ACC112 (cell line): ENCODE results near the gene TMTC2.
A peak's percentile ranks its signal among the peaks of the same experiment; 100 is the strongest.

Source experiments
- H2AFZ ChIP-seq: fragments of 200-600 bp; sonication (generic); one replicate; pipeline ENCODE4 v1.6.0; 2017; ENCODE audit warnings: antibody characterized with exemption, low read length; ENCODE audit not compliant: unreplicated experiment
- H3K27ac ChIP-seq: fragments of 200-600 bp; sonication (generic); 2 replicates; pipeline ENCODE4 v1.5.1; 2014; ENCODE audit warnings: low read depth, mild to moderate bottlenecking, antibody characterized with exemption, low read length, moderate library complexity
- H3K27me3 ChIP-seq: fragments of 200-600 bp; sonication (generic); 2 replicates; pipeline ENCODE4 v1.6.1; 2014; ENCODE audit warnings: mild to moderate bottlenecking, antibody characterized with exemption, low read length, moderate library complexity, mixed read lengths; ENCODE audit not compliant: insufficient read depth
- H3K36me3 ChIP-seq: fragments of 200-600 bp; sonication (generic); 2 replicates; pipeline ENCODE4 v1.6.1; 2016; ENCODE audit warnings: mild to moderate bottlenecking, antibody characterized with exemption, low read length, moderate library complexity, mixed read lengths; ENCODE audit not compliant: insufficient read depth
- H3K4me1 ChIP-seq: fragments of 200-600 bp; sonication (generic); one replicate; pipeline ENCODE4 v1.6.1; 2016; ENCODE audit warnings: low read length, mixed read lengths; ENCODE audit not compliant: insufficient read depth, unreplicated experiment, control insufficient read depth
- H3K4me3 ChIP-seq: fragments of 200-600 bp; sonication (generic); 2 replicates; pipeline ENCODE4 v1.5.1; 2014; ENCODE audit warnings: mild to moderate bottlenecking, low read depth, low read length
- H3K79me2 ChIP-seq: fragments of 200-600 bp; sonication (generic); one replicate; pipeline ENCODE4 v1.6.0; 2016; ENCODE audit warnings: low read length; ENCODE audit not compliant: control insufficient read depth, unreplicated experiment, insufficient read depth

The TMTC2 gene

DNA sequence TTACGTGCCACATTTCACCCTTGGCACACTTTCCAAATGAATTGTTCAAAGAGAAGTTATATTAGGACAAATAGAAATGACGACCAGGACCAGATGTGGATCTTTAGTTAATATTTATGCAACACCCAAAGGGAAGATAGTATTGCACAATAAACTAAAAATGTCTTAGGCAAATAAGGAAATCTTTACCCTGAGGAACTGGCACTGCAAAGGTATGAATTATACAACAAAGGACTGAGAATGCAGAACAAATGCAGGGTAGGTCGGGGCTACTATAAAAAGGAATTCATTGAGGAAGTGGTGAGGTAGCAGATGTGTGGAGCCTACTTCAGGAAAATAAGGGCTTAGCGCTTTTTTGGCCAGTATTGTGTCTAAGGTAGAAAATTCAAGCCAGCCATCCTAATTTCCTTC lies 3.9 kb upstream of the TMTC2 start:
- Histone ChIP-seq H3K4me3 (no peak overlapping the region), H2AFZ (no peak overlapping the region)

DNA sequence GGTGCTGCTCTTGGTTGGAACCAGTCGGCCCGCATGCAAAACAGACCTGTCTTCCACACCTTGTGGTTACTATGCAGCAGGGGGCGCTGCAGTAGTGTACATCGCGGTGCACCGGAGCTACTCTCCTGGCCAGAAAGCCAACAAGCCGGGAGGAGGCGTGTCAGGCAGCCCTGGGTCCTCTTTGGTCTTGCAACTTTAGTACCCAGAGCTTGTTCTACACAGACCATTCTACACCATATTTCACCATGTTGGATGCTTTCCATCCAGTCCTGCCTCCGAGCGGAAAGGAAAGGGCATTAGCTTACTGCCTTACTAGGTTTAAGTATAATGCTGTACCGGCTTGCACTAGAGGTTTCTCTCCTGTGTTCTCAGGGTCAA lies 927 bp upstream of the TMTC2 start:
- H3K4me1 ChIP-seq = no peaks in the 10 kb centered on the region
- no peaks in the 10 kb centered on the region for H3K36me3 ChIP-seq
- H3K27me3 ChIP-seq = peaks cover 17% of the 10 kb centered on the region
- no peak overlapping the region for H3K27ac ChIP-seq
- H3K79me2 ChIP-seq = no peaks in the 10 kb centered on the region
- peak overlapping the region; percentile 96 for H2AFZ ChIP-seq
- peak overlapping the region; percentile 84 for H3K4me3 ChIP-seq

More for the DNA sequence above, 3.9 kb upstream of the TMTC2 start:
- Histone ChIP-seq H3K79me2 (no peaks in the 10 kb centered on the region), H3K4me1 (no peaks in the 10 kb centered on the region), H3K36me3 (no peaks in the 10 kb centered on the region), H3K27ac (no peak overlapping the region), H3K27me3 (peaks cover 8% of the 10 kb centered on the region)

DNA sequence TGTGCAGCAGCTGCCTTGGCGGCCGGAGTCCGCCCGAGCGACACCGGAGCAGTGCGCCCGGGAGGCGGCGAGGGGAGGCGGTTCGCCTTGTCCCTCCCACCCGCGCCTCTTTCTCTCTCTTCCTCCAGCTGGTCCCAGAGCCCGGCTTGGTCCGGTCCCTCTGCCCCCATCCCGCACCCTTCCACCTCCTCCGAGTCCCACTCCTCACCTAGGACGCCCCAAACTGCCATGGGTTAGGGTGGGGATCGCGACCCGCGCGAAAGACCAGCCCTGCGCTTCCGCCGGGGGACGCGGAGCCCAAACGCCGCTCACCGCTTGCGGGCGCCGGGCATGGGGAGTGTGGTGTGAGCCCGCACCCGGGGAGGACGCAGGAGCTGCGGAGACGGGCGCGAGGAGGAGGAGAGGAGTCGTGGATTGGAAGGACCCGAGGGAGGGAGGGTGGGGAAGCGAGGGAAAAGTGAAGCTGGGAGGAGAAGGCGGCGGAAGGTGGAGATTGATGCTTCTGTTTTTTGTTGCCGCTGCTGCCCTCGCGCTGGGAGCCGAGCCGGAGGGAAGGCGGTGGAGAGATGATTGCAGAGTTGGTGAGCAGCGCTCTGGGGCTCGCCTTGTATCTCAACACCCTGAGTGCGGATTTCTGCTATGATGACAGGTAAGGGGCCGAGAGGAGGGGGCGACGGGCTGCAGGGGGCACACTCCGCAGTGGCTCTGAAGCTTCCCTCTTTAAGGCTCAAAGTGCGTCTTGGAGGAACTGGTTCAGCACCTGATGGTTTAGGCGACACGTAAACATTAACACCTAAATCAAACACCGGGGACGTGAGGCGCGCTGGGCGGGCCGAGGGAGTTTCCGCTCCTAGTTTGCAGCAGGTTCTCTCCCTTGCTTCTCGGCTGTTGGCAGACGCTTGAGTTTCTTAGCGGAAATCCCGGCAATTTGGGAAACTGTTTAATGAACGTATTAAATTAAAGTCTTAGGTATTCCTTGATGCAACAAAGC lies 610 bp downstream of the TMTC2 start:
- Histone ChIP-seq H3K36me3 (no peaks in the 10 kb centered on the region), H3K4me3 (peak overlapping the region; percentile 84), H3K79me2 (no peaks in the 10 kb centered on the region), H3K27me3 (peaks cover 17% of the 10 kb centered on the region), H2AFZ (peak overlapping the region; percentile 94), H3K4me1 (no peaks in the 10 kb centered on the region), H3K27ac (no peak overlapping the region)

DNA sequence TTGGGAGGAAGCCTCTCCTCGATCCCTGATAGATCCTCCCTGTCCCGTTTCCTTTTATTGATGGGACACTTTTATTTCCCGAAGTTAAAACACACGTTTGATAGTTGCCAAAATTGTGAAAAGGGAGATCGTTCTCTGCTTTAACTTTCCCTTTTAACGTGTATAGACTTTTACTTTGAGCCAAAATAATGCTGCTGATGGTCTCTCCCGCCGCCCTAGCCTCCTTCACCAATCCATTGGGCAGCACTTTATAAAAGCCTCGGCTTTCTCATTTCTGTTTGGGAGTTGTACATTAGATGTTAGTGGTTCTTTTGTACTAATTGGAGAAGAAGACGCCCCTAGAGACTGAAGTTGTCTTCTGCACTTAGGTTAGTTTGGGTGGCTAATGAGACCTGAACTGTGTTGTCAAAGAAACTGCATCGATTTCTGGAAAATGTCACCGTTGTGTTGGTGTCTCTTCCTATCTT lies 1.4 kb downstream of the TMTC2 start:
- Histone ChIP-seq H3K4me1 (no peaks in the 10 kb centered on the region), H3K27me3 (peaks cover 14% of the 10 kb centered on the region), H2AFZ (peak overlapping the region; percentile 79), H3K4me3 (peak overlapping the region; percentile 84), H3K27ac (no peak overlapping the region), H3K79me2 (no peaks in the 10 kb centered on the region), H3K36me3 (no peaks in the 10 kb centered on the region)

DNA sequence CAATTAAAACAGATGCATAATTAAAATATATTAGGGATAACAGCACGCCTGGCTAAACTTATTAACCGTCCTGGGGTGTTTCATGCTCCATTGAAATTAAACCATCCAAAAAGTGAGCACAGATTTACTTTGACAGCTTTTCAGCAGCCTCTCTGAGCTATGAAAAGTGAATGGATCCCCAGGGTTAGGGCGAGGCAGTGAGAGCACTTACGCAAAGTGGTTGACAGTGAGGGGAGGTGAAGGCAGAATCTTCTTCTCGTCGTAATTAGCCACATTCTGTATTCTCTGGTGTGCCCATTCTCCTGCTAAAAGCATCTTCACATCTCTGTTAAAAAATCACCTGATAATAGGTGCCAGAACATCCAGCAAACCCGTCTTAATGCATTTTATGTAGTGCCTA lies 1.9 kb downstream of the TMTC2 start:
- H3K4me3 ChIP-seq = peak overlapping the region; percentile 84; the same call in 1 of the 2 replicates
- H2AFZ ChIP-seq = no peak overlapping the region
- no peak overlapping the region for H3K27ac ChIP-seq
- H3K36me3 ChIP-seq = no peaks in the 10 kb centered on the region
- H3K79me2 ChIP-seq = no peaks in the 10 kb centered on the region
- no peaks in the 10 kb centered on the region for H3K4me1 ChIP-seq
- peaks cover 9% of the 10 kb centered on the region for H3K27me3 ChIP-seq

- Histone ChIP-seq H3K4me3 (no peak overlapping the region), H3K27me3 (peaks cover 9% of the 10 kb centered on the region)
Measured at GRCh38 chr12:82690006-82690405, 3.3 kb downstream of the TMTC2 start.

DNA sequence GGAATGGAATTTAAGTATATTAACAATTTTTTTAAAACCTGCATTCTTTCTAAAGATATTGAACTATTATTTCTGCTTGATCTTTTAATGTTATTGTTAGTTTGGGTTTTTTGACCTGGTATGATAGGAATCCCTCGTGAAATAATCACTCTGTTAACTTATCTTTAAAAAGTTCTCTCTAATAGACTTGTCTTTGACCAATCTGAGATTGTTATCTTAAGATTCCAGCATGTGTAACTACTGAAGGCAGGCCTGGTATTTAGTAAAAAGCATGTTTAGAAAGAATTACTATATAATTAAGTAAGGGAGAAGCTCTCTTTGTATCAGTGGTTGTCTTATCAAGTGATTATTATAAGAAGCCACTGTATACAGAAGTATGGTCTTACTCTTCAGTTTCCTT lies 4.8 kb downstream of the TMTC2 start:
- Histone ChIP-seq H3K79me2 (no peaks in the 10 kb centered on the region), H2AFZ (no peak overlapping the region), H3K27ac (no peak overlapping the region), H3K27me3 (peaks cover 9% of the 10 kb centered on the region), H3K4me1 (no peaks in the 10 kb centered on the region), H3K4me3 (no peak overlapping the region), H3K36me3 (no peaks in the 10 kb centered on the region)

More at GRCh38 chr12:82690006-82690405, 3.3 kb downstream of the TMTC2 start:
- Histone ChIP-seq H3K27ac (no peak overlapping the region), H3K4me1 (no peaks in the 10 kb centered on the region), H3K36me3 (no peaks in the 10 kb centered on the region), H2AFZ (no peak overlapping the region), H3K79me2 (no peaks in the 10 kb centered on the region)

- H2AFZ ChIP-seq = no peak overlapping the region
- H3K4me3 ChIP-seq = no peak overlapping the region
- H3K27me3 ChIP-seq = no peaks in the 10 kb centered on the region
- no peaks in the 10 kb centered on the region for H3K36me3 ChIP-seq
- no peak overlapping the region for H3K27ac ChIP-seq
- no peaks in the 10 kb centered on the region for H3K4me1 ChIP-seq
- H3K79me2 ChIP-seq = no peaks in the 10 kb centered on the region
Measured at GRCh38 chr12:82694276-82694675, 7.6 kb downstream of the TMTC2 start.

- H3K27ac ChIP-seq = no peak overlapping the region
- no peak overlapping the region for H3K4me3 ChIP-seq
- H3K79me2 ChIP-seq = no peaks in the 10 kb centered on the region
- no peak overlapping the region for H2AFZ ChIP-seq
- H3K27me3 ChIP-seq = no peaks in the 10 kb centered on the region
- H3K36me3 ChIP-seq = no peaks in the 10 kb centered on the region
- H3K4me1 ChIP-seq = no peaks in the 10 kb centered on the region
Measured at GRCh38 chr12:82694970-82695369, 8.3 kb downstream of the TMTC2 start.

- no peaks in the 10 kb centered on the region for H3K79me2 ChIP-seq
- no peaks in the 10 kb centered on the region for H3K4me1 ChIP-seq
- H3K27me3 ChIP-seq = no peaks in the 10 kb centered on the region
- H3K36me3 ChIP-seq = no peaks in the 10 kb centered on the region
- no peak overlapping the region for H3K4me3 ChIP-seq
- no peak overlapping the region for H2AFZ ChIP-seq
- no peak overlapping the region for H3K27ac ChIP-seq
Measured at GRCh38 chr12:82695531-82695930, 8.8 kb downstream of the TMTC2 start.

DNA sequence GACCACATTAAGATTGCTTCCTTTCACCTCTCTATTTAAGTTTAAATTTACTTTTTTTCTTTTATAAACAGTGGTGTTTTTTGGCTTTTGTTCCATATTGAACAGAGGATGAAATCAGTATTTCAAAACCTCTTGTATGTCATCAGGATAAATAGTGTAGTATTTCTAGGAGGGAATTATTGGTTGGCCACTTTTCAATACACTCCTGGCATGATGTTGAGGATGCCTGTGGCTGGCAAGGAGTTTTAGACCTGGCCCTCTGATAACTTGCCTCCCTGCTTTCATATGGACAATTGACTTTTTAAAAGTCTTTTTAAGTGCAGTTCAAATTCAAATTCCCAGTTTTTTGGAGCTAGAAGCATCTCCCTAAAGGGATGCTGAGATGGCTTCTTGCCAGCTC lies 9.8 kb downstream of the TMTC2 start:
- Histone ChIP-seq H3K36me3 (no peaks in the 10 kb centered on the region), H3K27ac (no peak overlapping the region), H2AFZ (no peak overlapping the region), H3K79me2 (no peaks in the 10 kb centered on the region), H3K4me1 (no peaks in the 10 kb centered on the region), H3K4me3 (no peak overlapping the region), H3K27me3 (no peaks in the 10 kb centered on the region)
